Erythroblast (primary cell): ENCODE data around the gene DIO3.

Experiments used
- GATA1 ChIP-seq: IDR thresholded peaks from 2 replicates; pipeline ENCODE4 v1.6.1; 2011; ENCODE audit warnings: low read depth, mild to moderate bottlenecking, control low read depth, low read length, moderate library complexity
- POLR2A ChIP-seq: IDR thresholded peaks from 2 replicates; pipeline ENCODE4 v1.6.1; 2011; ENCODE audit warnings: mild to moderate bottlenecking, low read length

DNA sequence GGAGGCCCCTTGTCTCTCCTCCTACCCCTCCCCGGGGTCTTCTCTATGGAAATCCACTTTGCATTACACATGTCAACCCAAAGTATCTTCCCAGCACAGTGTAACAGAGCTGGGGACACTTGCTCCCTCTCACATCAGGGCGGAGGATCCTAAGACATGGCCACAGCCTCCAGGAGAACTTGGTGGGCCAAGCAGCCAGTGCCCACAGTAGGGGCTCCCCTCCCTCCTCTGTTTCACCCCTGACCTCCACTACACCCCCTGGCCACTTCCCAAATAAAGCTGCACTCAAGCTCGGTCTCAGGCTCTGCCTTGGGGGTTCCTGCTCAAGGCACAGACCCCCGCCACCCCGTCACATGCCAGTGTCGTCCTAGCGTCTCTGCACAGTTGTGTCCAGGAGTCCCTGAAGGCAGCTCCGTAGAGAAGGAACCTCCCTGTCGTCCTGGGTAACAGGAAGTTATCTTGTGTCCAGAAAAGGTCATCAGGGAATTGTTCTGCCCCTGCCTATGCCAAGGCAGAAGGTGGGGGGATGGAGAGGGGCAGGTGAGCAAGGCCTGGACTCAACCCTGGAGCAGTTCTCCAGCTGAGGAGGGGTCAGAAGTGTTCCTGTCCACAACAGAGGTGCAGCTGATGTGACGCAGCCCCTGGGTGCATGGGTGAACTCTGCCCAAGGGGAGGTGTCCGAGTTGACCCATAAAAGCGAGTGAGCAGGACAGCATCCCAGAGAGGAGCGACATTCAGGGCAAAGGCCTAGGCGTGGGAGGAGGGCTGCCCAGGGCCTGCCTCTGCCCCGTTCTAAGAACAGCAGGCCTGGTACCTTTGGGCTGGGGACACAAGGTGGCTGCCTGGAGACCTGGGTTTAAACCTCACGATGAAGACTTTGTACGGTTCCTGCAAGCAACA, 25.5 kb downstream of the DIO3 start:
- no peak for TF ChIP-seq POLR2A
- TF ChIP-seq GATA1: no peak
